ENCODE data around the gene ARL14.
A peak's percentile ranks its signal among the peaks of the same experiment; 100 is the strongest.

DNA sequence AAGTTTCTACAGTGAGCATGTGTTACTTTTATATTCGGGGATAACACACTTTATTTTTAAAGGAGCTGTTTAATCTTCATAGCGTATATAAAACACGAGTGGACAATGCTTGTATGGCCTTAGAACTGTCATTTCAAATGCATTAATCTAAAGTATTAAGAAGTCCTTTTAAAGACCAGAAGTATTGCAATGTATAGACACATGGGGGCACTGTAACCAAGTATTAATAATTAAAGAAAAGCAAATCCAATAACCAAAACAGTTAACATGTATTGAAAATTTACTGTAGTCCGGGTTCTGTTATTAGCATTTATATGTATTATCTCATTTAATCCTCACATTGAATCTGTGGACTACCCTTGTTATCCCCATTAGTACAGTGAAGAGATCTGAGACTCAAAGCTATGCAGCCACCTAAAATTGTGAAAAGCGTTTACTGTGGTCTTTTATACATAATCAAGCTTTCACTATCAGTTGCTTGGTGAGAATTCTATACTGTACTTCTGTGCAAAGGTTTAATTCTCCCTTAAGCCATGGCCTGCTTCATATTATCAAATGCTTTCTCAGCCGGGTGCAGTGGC, 10.1 kb downstream of the ARL14 start:
- TF ChIP-seq, protein P1, sequence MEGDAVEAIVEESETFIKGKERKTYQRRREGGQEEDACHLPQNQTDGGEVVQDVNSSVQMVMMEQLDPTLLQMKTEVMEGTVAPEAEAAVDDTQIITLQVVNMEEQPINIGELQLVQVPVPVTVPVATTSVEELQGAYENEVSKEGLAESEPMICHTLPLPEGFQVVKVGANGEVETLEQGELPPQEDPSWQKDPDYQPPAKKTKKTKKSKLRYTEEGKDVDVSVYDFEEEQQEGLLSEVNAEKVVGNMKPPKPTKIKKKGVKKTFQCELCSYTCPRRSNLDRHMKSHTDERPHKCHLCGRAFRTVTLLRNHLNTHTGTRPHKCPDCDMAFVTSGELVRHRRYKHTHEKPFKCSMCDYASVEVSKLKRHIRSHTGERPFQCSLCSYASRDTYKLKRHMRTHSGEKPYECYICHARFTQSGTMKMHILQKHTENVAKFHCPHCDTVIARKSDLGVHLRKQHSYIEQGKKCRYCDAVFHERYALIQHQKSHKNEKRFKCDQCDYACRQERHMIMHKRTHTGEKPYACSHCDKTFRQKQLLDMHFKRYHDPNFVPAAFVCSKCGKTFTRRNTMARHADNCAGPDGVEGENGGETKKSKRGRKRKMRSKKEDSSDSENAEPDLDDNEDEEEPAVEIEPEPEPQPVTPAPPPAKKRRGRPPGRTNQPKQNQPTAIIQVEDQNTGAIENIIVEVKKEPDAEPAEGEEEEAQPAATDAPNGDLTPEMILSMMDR (optimal IDR thresholded peaks at IDR 0.05 in 1 of 3, IDR thresholded peaks at IDR 0.05 in 1 of 3, conservative IDR thresholded peaks at IDR 0.05 in 1 of 3; ENCODE audit: extremely low read depth in 1 of 3, insufficient read depth in 2 of 3, low read length in 3 of 3), result peak in 2 of 3 experiments; percentile 13 to 29
- no peak for TF ChIP-seq EZH2 (IDR thresholded peaks at IDR 0.05; ENCODE audit: low read length)
